ENCODE results near the gene CCNJL.

GRCh38 chr5:160310552-160311295, 1.6 kb downstream of the CCNJL start:
- TF ChIP-seq CTCF (IDR thresholded peaks at IDR 0.05 in 4 of 5, conservative IDR thresholded peaks at IDR 0.05 in 1 of 5) (no peak), POLR2A (IDR thresholded peaks at IDR 0.05) (no peak)
